NCI-H1048 (cell line): ENCODE data around the gene CTNND2.

Experiments used
- DNase-seq: peaks from one replicate; lab custom pipeline; 2025; lab: John Stamatoyannopoulos, UW

CTNND2 gene

GRCh38 chr5:10985721-10986110, 918.5 kb downstream of the CTNND2 start:
- DNase-seq = no peak

GRCh38 chr5:10985091-10985720, 919.0 kb downstream of the CTNND2 start:
- DNase-seq = no peak

- no peak for DNase-seq
Measured at GRCh38 chr5:10984021-10984715, 920.1 kb downstream of the CTNND2 start.

- DNase-seq = no peak
Measured at GRCh38 chr5:10982626-10983025, 921.6 kb downstream of the CTNND2 start.

- DNase-seq = no peak
Measured at GRCh38 chr5:10981932-10982331, 922.3 kb downstream of the CTNND2 start.

- DNase-seq = no peak
Measured at GRCh38 chr5:10977011-10977410, 927.2 kb downstream of the CTNND2 start.

GRCh38 chr5:10975945-10976344, 928.3 kb downstream of the CTNND2 start:
- DNase-seq = no peak

- no peak for DNase-seq
Measured at GRCh38 chr5:10974850-10975249, 929.4 kb downstream of the CTNND2 start.

- no peak for DNase-seq
Measured at GRCh38 chr5:10973316-10973715, 930.9 kb downstream of the CTNND2 start.

GRCh38 chr5:10969684-10970180, 934.5 kb downstream of the CTNND2 start:
- DNase-seq = no peak

- DNase-seq = no peak
Measured at GRCh38 chr5:10964806-10965205, 939.4 kb downstream of the CTNND2 start.

GRCh38 chr5:10958728-10959127, 945.5 kb downstream of the CTNND2 start:
- DNase-seq = no peak

- DNase-seq = no peak
Measured at GRCh38 chr5:10949856-10950630, 954.2 kb downstream of the CTNND2 start.

- no peak for DNase-seq
Measured at GRCh38 chr5:10946050-10946449, 958.2 kb downstream of the CTNND2 start.

GRCh38 chr5:10941900-10942299, 962.3 kb downstream of the CTNND2 start:
- no peak for DNase-seq

- DNase-seq = no peak
Measured at GRCh38 chr5:10936081-10936855, 968.0 kb downstream of the CTNND2 start.

- DNase-seq = no peak
Measured at GRCh38 chr5:10935536-10935935, 968.7 kb downstream of the CTNND2 start.

GRCh38 chr5:10934783-10935355, 969.4 kb downstream of the CTNND2 start:
- no peak for DNase-seq

GRCh38 chr5:10933121-10933520, 971.1 kb downstream of the CTNND2 start:
- no peak for DNase-seq

GRCh38 chr5:10932426-10932825, 971.8 kb downstream of the CTNND2 start:
- DNase-seq = no peak

- DNase-seq = no peak
Measured at GRCh38 chr5:10927608-10928007, 976.6 kb downstream of the CTNND2 start.

- DNase-seq = no peak
Measured at GRCh38 chr5:10923310-10923709, 980.9 kb downstream of the CTNND2 start.
